A549 (cell line): ENCODE data around the gene DCAKD. TPM values are rescaled to one million over a fixed set of nuclear protein-coding genes. Genes with fewer than 3 reads are reported as not detected.
A peak's percentile ranks its signal among the peaks of the same experiment; 100 is the strongest.
"Not testable (repeated sequence)": the region's sequence is repeated elsewhere in the genome, so short reads cannot be mapped to it uniquely, and the experiment has no call there.

ENCODE experiments used
- ATAC-seq, 2 experiments: fragments of 200-7000 bp in 1 of 2; fragments of >200 bp in 1 of 2; cut with Nextera tagmentation in 1 of 2; cut with Tn5 transposase in 1 of 2; 3 replicates each; pipeline versions ENCODE4 v1.8.0 to v1.9.1; 2018 to 2020; ENCODE audit warnings: mild to moderate bottlenecking in 1 of 2, moderate library complexity in 1 of 2
- CTCF ChIA-PET: fragments of 300-600 bp; sonication (Branson Sonifier 250); formaldehyde crosslinking; extraction: SDS; loops from one replicate; lab custom pipeline; 2021; ENCODE audit warnings: antibody characterized with exemption, inconsistent platforms; lab: Yijun Ruan, JAX
- POLR2A ChIA-PET: fragments of 350-600 bp; formaldehyde crosslinking; extraction: SDS; loops from one replicate; lab custom pipeline; 2021; ENCODE audit warnings: antibody characterized with exemption, inconsistent platforms; lab: Yijun Ruan, JAX
- DNase-seq, 2 experiments: peaks; one replicate each; pipeline versions ENCODE4 v3.0.0 to v3.0.0-alpha.2; 2011 to 2016; ENCODE audit warnings: low read depth in 1 of 2, low spot score in 1 of 2
- FAIRE-seq: peaks from 2 replicates; lab custom pipeline; 2011; peaks lifted over from hg19 to GRCh38; lab: Jason Lieb, UNC
- H3K27ac ChIP-seq, 2 experiments: fragments of >200 bp; sonication (Bioruptor Twin); formaldehyde crosslinking; 3 replicates each; pipeline ENCODE4 v1.5.1; 2016 to 2017
- H3K4me1 ChIP-seq: fragments of >200 bp; sonication (Bioruptor Twin); formaldehyde crosslinking; 3 replicates; pipeline ENCODE4 v1.6.1; 2016
- H3K4me2 ChIP-seq: fragments of >200 bp; sonication (Bioruptor Twin); formaldehyde crosslinking; 3 replicates; pipeline ENCODE4 v1.6.1; 2016
- H3K4me3 ChIP-seq: fragments of >200 bp; sonication (Bioruptor Twin); formaldehyde crosslinking; 3 replicates; pipeline ENCODE4 v1.5.1; 2016
- H3K9me3 ChIP-seq: fragments of >200 bp; sonication (Bioruptor Twin); formaldehyde crosslinking; 3 replicates; pipeline ENCODE4 v1.6.1; 2016
- BHLHE40 ChIP-seq: IDR thresholded peaks from 2 replicates; pipeline ENCODE4 v1.6.1; 2012; ENCODE audit warnings: low read depth, low read length, inconsistent platforms
- CHD2 ChIP-seq: fragments of 150-350 bp; IDR thresholded peaks from 2 replicates; pipeline ENCODE4 v1.6.1; 2014; ENCODE audit warnings: low read length; ENCODE audit not compliant: partially characterized antibody
- CHD4 ChIP-seq: fragments of 200-600 bp; sonication (generic); IDR thresholded peaks from 2 replicates; pipeline ENCODE4 v1.6.1; 2016; ENCODE audit warnings: antibody characterized with exemption, mild to moderate bottlenecking, borderline replicate concordance
- FOSL2 ChIP-seq, 2 experiments: fragments of 450-650 bp in 1 of 2; fragments of >200 bp in 1 of 2; sonication (Bioruptor Twin) in 1 of 2; formaldehyde crosslinking; IDR thresholded peaks; 2 replicates each; pipeline versions ENCODE4 v1.5.0 to v1.6.1; 2016 to 2020; ENCODE audit warnings: mild to moderate bottlenecking in 1 of 2, moderate library complexity in 1 of 2
- HOXA7 ChIP-seq: fragments of 250-450 bp; sonication (Bioruptor Pico); IDR thresholded peaks from 2 replicates; pipeline ENCODE4 v1.5.0; 2020; ENCODE audit warnings: mild to moderate bottlenecking, moderate library complexity
- MAFK ChIP-seq: fragments of 450-650 bp; IDR thresholded peaks from 2 replicates; pipeline ENCODE4 v1.6.1; 2014; ENCODE audit not compliant: partially characterized antibody
- NR3C1 ChIP-seq: fragments of >200 bp; sonication (Bioruptor Twin); formaldehyde crosslinking; IDR thresholded peaks from 3 replicates; pipeline ENCODE4 v1.6.1; 2017
- PHF8 ChIP-seq: fragments of 200-600 bp; sonication (generic); IDR thresholded peaks from 2 replicates; pipeline ENCODE4 v1.6.1; 2016; ENCODE audit warnings: low read depth, mild to moderate bottlenecking, antibody characterized with exemption, moderate library complexity, borderline replicate concordance
- POLR2A ChIP-seq: IDR thresholded peaks from 2 replicates; pipeline ENCODE4 v1.6.1; 2012; ENCODE audit warnings: mild to moderate bottlenecking, low read length
- POLR2AphosphoS2 ChIP-seq: conservative IDR thresholded peaks from 2 replicates; pipeline ENCODE4 v1.6.1; 2012; ENCODE audit warnings: low read length, improper control_type of control experiment, inconsistent platforms
- RAD21 ChIP-seq, 2 experiments: fragments of >200 bp in 1 of 2; sonication (Bioruptor Twin) in 1 of 2; formaldehyde crosslinking in 1 of 2; IDR thresholded peaks in 1 of 2; conservative IDR thresholded peaks in 1 of 2; 2 replicates in 1 of 2; 3 replicates in 1 of 2; pipeline ENCODE4 v1.6.1; 2012 to 2018; ENCODE audit warnings: inconsistent platforms in 1 of 2
- RCOR1 ChIP-seq: fragments of 150-350 bp; IDR thresholded peaks from 2 replicates; pipeline ENCODE4 v1.6.1; 2014; ENCODE audit warnings: antibody characterized with exemption, low read length, low read depth
- TFCP2L1 ChIP-seq: fragments of 250-450 bp; sonication (Bioruptor Pico); IDR thresholded peaks from 2 replicates; pipeline ENCODE4 v1.5.0; 2021; ENCODE audit warnings: mild to moderate bottlenecking
- TP53 ChIP-seq: fragments of 250-450 bp; sonication (Bioruptor Pico); IDR thresholded peaks from 2 replicates; pipeline ENCODE4 v1.5.0; 2021; ENCODE audit warnings: mild to moderate bottlenecking, moderate library complexity
- ZC3H11A ChIP-seq: fragments of 450-650 bp; IDR thresholded peaks from 2 replicates; pipeline ENCODE4 v1.6.1; 2014; ENCODE audit warnings: antibody characterized with exemption, mild to moderate bottlenecking
- WGBS: methylation state at CpG from one replicate; pipeline ENCODE4 v1.1.6; 2017; ENCODE audit errors: missing lambda C conversion rate; 5-methylcytosine and 5-hydroxymethylcytosine counted together
- polyA plus RNA-seq, 4 experiments: library from polyadenylated mRNA; depleted of rRNA in 3 of 4; stranded (reverse); fragments of >200 nt; fragmentation: RNase III in 1 of 4; extraction: RNeasy Plus Mini Kit Qiagen cat#74134 plus additional on column Dnase treatment in 1 of 4; gene quantifications; 2 replicates in 3 of 4; 3 replicates in 1 of 4; pipeline ENCODE4 v1.2.3, GENCODE V29; 2011 to 2017
- TF ChIP-seq, protein P1 (sequence below): IDR thresholded peaks from 2 replicates; pipeline ENCODE4 v1.6.1; 2012
- TF ChIP-seq, protein P2 (sequence below): fragments of 250-450 bp; sonication (Bioruptor Pico); IDR thresholded peaks from 2 replicates; pipeline ENCODE4 v1.5.0; 2021; ENCODE audit warnings: mild to moderate bottlenecking, moderate library complexity, borderline replicate concordance
- TF ChIP-seq, protein P3 (sequence below): IDR thresholded peaks from 2 replicates; pipeline ENCODE4 v1.6.1; 2012
- TF ChIP-seq, protein P4 (sequence below): fragments of 450-650 bp; IDR thresholded peaks from 2 replicates; pipeline ENCODE4 v1.6.1; 2014; ENCODE audit warnings: antibody characterized with exemption

Gene DCAKD
- polyA plus RNA-seq, 2 of the 4 experiments (the other 2 are of a cell fraction), result 18.7 to 21.4 TPM

DNA sequence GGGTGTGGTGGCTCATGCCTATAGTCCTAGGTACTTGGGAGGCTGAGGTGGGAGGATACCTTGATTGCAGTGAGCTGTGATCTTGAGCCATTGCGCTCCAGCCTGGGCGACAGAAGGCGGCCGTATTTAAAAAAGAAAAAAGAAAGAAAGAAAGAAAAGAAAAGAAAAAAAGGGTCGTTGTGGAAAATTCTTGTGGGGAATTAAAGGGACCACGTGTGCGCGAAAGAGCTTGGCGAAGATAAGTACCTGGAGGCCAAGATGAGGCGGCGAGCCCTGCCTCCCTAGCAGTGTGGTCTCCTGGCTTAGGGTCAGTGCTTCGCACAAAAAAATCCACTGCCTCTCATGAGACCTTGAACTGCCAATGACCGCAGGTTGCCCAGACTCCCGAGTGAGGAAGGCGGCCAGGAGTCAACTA, 9.0 kb upstream of the DCAKD start:
- Histone ChIP-seq H3K4me1 (peaks cover 16% of the 10 kb centered on the region), H3K27ac (peak overlapping the region; percentile 87 to 91), H3K9me3 (no peaks in the 10 kb centered on the region), H3K4me2 (peak overlapping the region; percentile 92), H3K4me3 (peak overlapping the region; percentile 67)
- TF ChIP-seq ZC3H11A, result no peak
- no peak for TF ChIP-seq FOSL2 (IDR thresholded peaks at IDR 0.05)
- no peak for TF ChIP-seq FOSL2 (CRISPR knock-in tag; IDR thresholded peaks at IDR 0.05)
- no peak for TF ChIP-seq NR3C1
- TF ChIP-seq RAD21 (conservative IDR thresholded peaks at IDR 0.05 in 1 of 2, IDR thresholded peaks at IDR 0.05 in 1 of 2), result no peak
- TF ChIP-seq TFCP2L1 (CRISPR knock-in tag), result 0 out of 2 replicates have a peak, but pooled peaks have one; percentile 26
- TF ChIP-seq CHD4, result no peak
- 0 out of 2 replicates have a peak, but pooled peaks have one; percentile 46 for TF ChIP-seq TP53
- no peak for TF ChIP-seq BHLHE40
- TF ChIP-seq, protein P1, sequence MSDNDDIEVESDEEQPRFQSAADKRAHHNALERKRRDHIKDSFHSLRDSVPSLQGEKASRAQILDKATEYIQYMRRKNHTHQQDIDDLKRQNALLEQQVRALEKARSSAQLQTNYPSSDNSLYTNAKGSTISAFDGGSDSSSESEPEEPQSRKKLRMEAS, result no peak
- TF ChIP-seq, protein P2, sequence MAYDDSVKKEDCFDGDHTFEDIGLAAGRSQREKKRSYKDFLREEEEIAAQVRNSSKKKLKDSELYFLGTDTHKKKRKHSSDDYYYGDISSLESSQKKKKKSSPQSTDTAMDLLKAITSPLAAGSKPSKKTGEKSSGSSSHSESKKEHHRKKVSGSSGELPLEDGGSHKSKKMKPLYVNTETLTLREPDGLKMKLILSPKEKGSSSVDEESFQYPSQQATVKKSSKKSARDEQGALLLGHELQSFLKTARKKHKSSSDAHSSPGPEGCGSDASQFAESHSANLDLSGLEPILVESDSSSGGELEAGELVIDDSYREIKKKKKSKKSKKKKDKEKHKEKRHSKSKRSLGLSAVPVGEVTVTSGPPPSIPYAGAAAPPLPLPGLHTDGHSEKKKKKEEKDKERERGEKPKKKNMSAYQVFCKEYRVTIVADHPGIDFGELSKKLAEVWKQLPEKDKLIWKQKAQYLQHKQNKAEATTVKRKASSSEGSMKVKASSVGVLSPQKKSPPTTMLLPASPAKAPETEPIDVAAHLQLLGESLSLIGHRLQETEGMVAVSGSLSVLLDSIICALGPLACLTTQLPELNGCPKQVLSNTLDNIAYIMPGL (CRISPR knock-in tag), result 0 out of 2 replicates have a peak, but pooled peaks have one; percentile 54
- TF ChIP-seq CHD2, result no peak
- no peak for TF ChIP-seq POLR2AphosphoS2
- no peak for TF ChIP-seq RCOR1
- POLR2A ChIA-PET, result interaction anchor here (0.6 to 2.3 kb wide), 25 partner anchors 10 to 274 kb away, joined by 3 to 74 read pairs (median 6); partner anchors contain the start of genes ACBD4, DCAKD, HEXIM1 and HEXIM2
- CTCF ChIA-PET, result interaction anchor here (1.3 to 6.1 kb wide), 5 partner anchors 10 to 75 kb away, joined by 4 to 43 read pairs (median 6); partner anchors contain the start of gene ACBD4
- WGBS, result 11% methylated on average over 15 of the region's 15 CpGs
- ATAC-seq, result no peak; a peak in 3 of 6 replicates
- DNase-seq, result no peak
- no peak for FAIRE-seq

DNA sequence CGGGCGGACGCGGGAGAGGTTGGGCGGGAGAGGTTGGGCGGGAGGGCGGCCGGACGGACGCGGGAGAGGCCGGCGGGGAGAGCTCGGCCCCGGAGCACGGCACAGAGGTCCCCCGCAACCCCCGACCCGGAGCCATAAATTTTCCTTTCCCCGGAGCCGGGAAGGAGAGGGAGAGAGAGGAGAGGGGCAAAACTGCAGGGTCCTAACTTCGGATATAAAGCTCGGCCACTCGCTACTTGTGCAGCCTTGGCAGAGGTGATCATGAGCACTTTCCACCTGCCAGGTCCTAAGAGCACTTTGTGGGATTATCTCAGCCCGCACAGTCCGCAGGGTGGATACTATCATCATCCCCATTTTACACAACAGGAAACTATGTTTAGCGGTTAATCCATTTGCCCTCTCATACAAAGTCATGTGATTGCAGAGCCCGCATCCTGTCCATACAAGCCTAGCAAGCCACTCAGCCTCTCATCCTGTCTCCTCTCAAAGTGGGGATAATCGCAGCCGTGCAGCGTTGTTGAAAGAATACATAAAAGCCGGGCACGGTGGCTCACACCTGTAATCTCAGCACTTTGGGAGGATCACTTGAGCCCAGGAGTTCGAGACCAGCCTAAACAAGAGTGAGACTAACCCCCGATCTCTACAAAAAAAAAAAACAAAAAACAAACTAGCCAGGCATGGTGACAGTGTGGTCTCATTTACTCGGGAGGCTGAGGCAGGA, 780 bp upstream of the DCAKD start:
- Histone ChIP-seq H3K27ac (peak overlapping the region; percentile 63 to 90), H3K4me3 (peak overlapping the region; percentile 40), H3K4me1 (peaks cover 25% of the 10 kb centered on the region), H3K4me2 (peak overlapping the region; percentile 66), H3K9me3 (no peaks in the 10 kb centered on the region)
- 33% methylated on average over 25 of the region's 36 CpGs for WGBS
- ChIA-PET POLR2A (interaction anchor here (0.7 to 4.1 kb wide), 4 partner anchors 9 to 495 kb away, joined by 3 to 74 read pairs (median 4); partner anchors contain the start of genes FZD2, HEXIM1, HEXIM2 and NMT1), CTCF (interaction anchor here (1.0 to 2.0 kb wide), 2 partner anchors 52 to 83 kb away, joined by 3 to 6 read pairs; partner anchors contain the start of gene ACBD4)
- DNase-seq, result peak in 1 of 2 experiments; percentile 38
- peak; percentile 50 to 55 for ATAC-seq
- FAIRE-seq, result no peak
- TF ChIP-seq POLR2A, result peak; percentile 66
- TF ChIP-seq, protein P1, result 0 out of 2 replicates have a peak, but pooled peaks have one; percentile 12
- TF ChIP-seq, protein P3, sequence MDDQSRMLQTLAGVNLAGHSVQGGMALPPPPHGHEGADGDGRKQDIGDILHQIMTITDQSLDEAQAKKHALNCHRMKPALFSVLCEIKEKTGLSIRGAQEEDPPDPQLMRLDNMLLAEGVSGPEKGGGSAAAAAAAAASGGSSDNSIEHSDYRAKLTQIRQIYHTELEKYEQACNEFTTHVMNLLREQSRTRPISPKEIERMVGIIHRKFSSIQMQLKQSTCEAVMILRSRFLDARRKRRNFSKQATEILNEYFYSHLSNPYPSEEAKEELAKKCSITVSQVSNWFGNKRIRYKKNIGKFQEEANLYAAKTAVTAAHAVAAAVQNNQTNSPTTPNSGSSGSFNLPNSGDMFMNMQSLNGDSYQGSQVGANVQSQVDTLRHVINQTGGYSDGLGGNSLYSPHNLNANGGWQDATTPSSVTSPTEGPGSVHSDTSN, result peak; percentile 76; the same call in 1 of the 2 replicates
- peak; percentile 59; the same call in 1 of the 2 replicates for TF ChIP-seq TP53
- no peak; the same call in 1 of the 2 replicates for TF ChIP-seq HOXA7 (CRISPR knock-in tag)
- TF ChIP-seq MAFK, result no peak
- TF ChIP-seq, protein P4, sequence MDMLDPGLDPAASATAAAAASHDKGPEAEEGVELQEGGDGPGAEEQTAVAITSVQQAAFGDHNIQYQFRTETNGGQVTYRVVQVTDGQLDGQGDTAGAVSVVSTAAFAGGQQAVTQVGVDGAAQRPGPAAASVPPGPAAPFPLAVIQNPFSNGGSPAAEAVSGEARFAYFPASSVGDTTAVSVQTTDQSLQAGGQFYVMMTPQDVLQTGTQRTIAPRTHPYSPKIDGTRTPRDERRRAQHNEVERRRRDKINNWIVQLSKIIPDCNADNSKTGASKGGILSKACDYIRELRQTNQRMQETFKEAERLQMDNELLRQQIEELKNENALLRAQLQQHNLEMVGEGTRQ, result peak; percentile 43; the same call in 1 of the 2 replicates
- peak; percentile 62; the same call in 1 of the 2 replicates for TF ChIP-seq PHF8

DNA sequence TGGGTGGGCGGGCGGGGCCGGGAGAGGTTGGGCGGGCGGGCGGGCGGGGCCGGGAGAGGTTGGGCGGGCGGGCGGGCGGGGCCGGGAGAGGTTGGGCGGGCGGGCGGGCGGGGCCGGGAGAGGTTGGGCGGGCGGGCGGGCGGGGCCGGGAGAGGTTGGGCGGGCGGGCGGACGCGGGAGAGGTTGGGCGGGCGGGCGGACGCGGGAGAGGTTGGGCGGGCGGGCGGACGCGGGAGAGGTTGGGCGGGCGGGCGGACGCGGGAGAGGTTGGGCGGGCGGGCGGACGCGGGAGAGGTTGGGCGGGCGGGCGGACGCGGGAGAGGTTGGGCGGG, 254 bp upstream of the DCAKD start:
- not testable (repeated sequence) for ATAC-seq, H3K9me3 ChIP-seq, FAIRE-seq, DNase-seq
- Histone ChIP-seq H3K4me3 (peak overlapping the region; percentile 40; the same call in 1 of the 3 replicates), H3K4me1 (peaks cover 30% of the 10 kb centered on the region), H3K4me2 (peak overlapping the region; percentile 66; the same call in 1 of the 3 replicates), H3K27ac (peak overlapping the region in 1 of 2 experiments; percentile 90; a peak in 4 of 6 replicates)
- no CpG with 5 or more reads among the region's 54 CpGs for WGBS
- POLR2A ChIA-PET, result interaction anchor here (1.1 to 4.1 kb wide), 4 partner anchors 9 to 110 kb away, joined by 3 to 74 read pairs (median 4); partner anchors contain the start of genes HEXIM1, HEXIM2 and NMT1
- CTCF ChIA-PET, result interaction anchor here (1.0 to 66.5 kb wide), 3 partner anchors 53 to 127 kb away, joined by 3 to 1853 read pairs (median 6); partner anchors contain the start of genes ACBD4 and GFAP
